ENCODE measurements around the gene SELENOK. TPM values are rescaled to one million over a fixed set of nuclear protein-coding genes. Genes with fewer than 3 reads are reported as not detected.

Gene SELENOK
- total RNA-seq, 4 donors from 2014 or later, result 39.8 to 54.3 (median 49.2) TPM

DNA sequence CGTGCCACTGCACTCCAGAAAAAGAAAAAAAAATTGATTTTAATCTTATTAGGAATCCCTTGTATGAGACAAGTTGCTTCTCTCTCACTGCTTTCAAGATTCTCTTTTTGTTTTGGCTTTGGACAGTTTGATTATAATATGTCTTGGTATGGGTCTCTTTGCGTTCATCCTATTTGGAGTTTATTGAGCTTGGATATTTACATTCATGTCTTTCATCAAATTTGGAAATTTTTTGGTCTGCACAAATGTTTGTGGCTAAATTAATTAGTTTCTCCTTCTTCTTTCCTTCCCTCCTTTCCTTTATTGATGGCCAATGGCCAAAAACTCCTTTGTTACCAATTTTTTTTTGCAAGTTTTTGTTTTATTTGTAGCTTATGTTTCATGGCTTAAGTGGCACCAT lies 28.1 kb upstream of the SELENOK start:
- Histone ChIP-seq H3K27me3 (no peaks in the 10 kb centered on the region), H3K4me1 (no peaks in the 10 kb centered on the region), H3K27ac (no peak overlapping the region), H3K36me3 (no peaks in the 10 kb centered on the region), H3K4me3 (no peak overlapping the region), H3K9me3 (peaks cover 0 to 20% (median 2%) of the 10 kb centered on the region in 4 donors)
- no peak for TF ChIP-seq EP300 (IDR thresholded peaks at IDR 0.05)
- no peak for DNase-seq (ENCODE audit: low spot score in 2 of 2)
- WGBS, 2 donors, result 91 to 94% methylated on average over 2 of the region's 2 CpGs

DNA sequence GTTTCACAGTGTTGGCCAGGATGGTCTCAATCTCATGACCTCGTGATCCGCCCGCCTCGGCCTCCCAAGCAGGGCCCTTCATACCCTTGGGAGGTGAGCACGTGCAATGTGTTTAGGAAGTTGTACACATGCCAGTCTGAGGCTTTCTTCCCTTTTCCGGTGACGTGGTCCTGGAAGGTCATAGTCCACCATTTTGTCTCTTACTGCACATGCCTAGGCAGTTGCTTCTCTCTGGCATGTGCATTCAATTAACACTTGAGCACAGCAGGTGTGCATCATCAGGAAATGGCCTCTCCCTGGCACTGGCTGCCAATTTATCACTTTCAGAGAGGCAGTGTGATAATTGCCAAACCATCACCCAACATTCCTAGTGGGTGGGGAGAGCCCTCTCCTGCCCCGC lies 21.7 kb upstream of the SELENOK start:
- H3K4me1 ChIP-seq, result no peaks in the 10 kb centered on the region
- H3K4me3 ChIP-seq, result no peak overlapping the region
- 76 to 82% methylated on average over 8 of the region's 8 CpGs for WGBS, 2 donors
- no peaks in the 10 kb centered on the region for H3K27me3 ChIP-seq
- no peaks in the 10 kb centered on the region for H3K36me3 ChIP-seq
- TF ChIP-seq POLR2A (IDR thresholded peaks at IDR 0.05), result no peak
- TF ChIP-seq EP300 (IDR thresholded peaks at IDR 0.05), result no peak
- TF ChIP-seq, protein P1, sequence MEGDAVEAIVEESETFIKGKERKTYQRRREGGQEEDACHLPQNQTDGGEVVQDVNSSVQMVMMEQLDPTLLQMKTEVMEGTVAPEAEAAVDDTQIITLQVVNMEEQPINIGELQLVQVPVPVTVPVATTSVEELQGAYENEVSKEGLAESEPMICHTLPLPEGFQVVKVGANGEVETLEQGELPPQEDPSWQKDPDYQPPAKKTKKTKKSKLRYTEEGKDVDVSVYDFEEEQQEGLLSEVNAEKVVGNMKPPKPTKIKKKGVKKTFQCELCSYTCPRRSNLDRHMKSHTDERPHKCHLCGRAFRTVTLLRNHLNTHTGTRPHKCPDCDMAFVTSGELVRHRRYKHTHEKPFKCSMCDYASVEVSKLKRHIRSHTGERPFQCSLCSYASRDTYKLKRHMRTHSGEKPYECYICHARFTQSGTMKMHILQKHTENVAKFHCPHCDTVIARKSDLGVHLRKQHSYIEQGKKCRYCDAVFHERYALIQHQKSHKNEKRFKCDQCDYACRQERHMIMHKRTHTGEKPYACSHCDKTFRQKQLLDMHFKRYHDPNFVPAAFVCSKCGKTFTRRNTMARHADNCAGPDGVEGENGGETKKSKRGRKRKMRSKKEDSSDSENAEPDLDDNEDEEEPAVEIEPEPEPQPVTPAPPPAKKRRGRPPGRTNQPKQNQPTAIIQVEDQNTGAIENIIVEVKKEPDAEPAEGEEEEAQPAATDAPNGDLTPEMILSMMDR (IDR thresholded peaks at IDR 0.05), result no peak
- H3K9me3 ChIP-seq, result peaks cover 0 to 18% (median 0%) of the 10 kb centered on the region in 4 donors
- no peak overlapping the region for H3K27ac ChIP-seq
- DNase-seq (ENCODE audit: low spot score in 2 of 2), result no peak

DNA sequence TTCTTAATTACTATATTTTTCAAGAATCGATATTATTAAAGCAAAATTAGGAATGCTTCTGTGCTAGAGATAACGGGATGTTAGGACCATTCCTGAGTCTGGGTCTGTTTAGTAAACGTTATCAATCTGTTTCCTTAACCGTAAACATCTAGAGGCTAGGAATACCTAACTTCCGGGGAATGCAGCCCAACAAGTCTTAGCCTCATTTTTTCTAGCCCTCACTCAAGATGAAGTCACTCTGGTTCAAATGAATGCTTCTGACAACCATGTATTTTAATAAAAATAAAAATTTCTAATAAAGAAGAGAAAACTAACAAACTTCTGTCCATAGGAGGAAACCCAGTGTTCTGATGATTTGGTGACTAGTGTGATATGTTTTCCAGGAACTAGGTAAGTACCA lies 11.1 kb upstream of the SELENOK start:
- H3K4me1 ChIP-seq, result no peaks in the 10 kb centered on the region
- WGBS, 2 donors, result 84 to 88% methylated on average over 5 of the region's 5 CpGs

DNA sequence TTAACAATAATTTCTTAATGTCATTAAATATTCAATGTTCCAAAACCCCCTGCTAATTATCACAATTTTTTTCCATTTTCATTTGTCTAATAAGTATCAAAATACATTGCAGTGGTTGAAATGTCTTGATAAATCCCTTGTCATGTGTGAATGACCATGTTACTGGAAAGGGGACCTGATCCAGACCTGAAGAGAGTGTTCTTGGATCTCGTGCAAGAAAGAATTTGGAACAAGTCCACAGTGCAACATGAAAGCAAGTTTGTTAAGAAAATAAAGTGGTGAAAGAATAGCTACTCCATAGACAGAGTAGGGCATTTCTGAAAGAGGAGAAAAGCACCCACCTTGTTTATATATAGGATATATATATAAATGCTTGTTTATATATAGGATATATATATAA lies 10.4 kb upstream of the SELENOK start:
- 26 to 31% methylated on average over 1 of the region's 1 CpG for WGBS, 2 donors
- peaks cover 0 to 11% (median 0%) of the 10 kb centered on the region in 4 donors for H3K9me3 ChIP-seq
- H3K27ac ChIP-seq, result no peak overlapping the region
- peaks cover 0 to 15% of the 10 kb centered on the region in 2 donors for H3K27me3 ChIP-seq
- no peaks in the 10 kb centered on the region for H3K36me3 ChIP-seq
- no peaks in the 10 kb centered on the region for H3K4me1 ChIP-seq
- no peak for DNase-seq (ENCODE audit: low spot score in 2 of 2)
- H3K4me3 ChIP-seq, result no peak overlapping the region
- TF ChIP-seq POLR2A (IDR thresholded peaks at IDR 0.05), result no peak

More for the DNA sequence above, 11.1 kb upstream of the SELENOK start:
- Histone ChIP-seq H3K36me3 (no peaks in the 10 kb centered on the region), H3K4me3 (no peak overlapping the region), H3K9me3 (peaks cover 0 to 11% (median 0%) of the 10 kb centered on the region in 4 donors), H3K27me3 (peaks cover 0 to 9% of the 10 kb centered on the region in 2 donors), H3K27ac (no peak overlapping the region)
- no peak for DNase-seq (ENCODE audit: low spot score in 2 of 2)
- TF ChIP-seq EP300 (IDR thresholded peaks at IDR 0.05) (no peak), POLR2A (IDR thresholded peaks at IDR 0.05) (no peak)
- TF ChIP-seq, protein P1 (IDR thresholded peaks at IDR 0.05), result no peak

DNA sequence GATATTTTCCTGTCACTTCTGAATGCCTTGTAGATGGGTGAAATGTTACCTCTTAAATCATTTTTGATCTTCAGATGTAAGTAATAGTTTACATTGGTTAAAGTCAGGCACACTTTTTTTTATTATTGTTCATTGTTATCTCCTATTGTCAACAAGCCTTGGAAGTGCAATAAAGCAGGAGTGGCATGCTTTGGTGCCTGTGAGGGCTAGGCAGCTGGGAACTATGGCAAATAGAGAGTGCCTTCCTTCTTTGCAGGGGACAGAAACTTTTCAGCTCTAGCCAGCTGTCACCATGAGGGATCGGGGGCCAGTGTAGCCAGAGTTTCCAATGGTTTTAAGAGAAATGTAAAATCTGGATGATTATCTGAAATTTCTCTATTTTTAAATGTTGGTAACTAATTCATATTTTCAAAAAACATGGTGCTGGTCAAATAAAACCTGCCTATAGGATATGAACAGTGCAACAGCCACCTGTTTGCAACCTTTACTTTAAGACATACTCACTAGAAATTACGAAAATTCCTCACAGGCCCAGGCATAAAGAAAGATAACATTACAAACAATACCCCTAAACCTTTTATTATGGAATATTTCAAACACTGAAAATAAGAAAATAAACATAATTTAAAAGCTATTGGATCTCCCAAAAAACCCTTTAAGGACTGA lies 9.1 kb upstream of the SELENOK start:
- TF ChIP-seq, protein P1 (IDR thresholded peaks at IDR 0.05), result no peak
- TF ChIP-seq POLR2A (IDR thresholded peaks at IDR 0.05) (no peak), EP300 (IDR thresholded peaks at IDR 0.05) (no peak)
- Histone ChIP-seq H3K27ac (no peak overlapping the region), H3K9me3 (peaks cover 0 to 3% (median 0%) of the 10 kb centered on the region in 4 donors), H3K4me3 (no peak overlapping the region), H3K27me3 (peaks cover 0 to 15% of the 10 kb centered on the region in 2 donors), H3K36me3 (no peaks in the 10 kb centered on the region), H3K4me1 (no peaks in the 10 kb centered on the region)
- DNase-seq (ENCODE audit: low spot score in 2 of 2), result no peak
- 69 to 79% methylated on average over 2 of the region's 2 CpGs for WGBS, 2 donors

DNA sequence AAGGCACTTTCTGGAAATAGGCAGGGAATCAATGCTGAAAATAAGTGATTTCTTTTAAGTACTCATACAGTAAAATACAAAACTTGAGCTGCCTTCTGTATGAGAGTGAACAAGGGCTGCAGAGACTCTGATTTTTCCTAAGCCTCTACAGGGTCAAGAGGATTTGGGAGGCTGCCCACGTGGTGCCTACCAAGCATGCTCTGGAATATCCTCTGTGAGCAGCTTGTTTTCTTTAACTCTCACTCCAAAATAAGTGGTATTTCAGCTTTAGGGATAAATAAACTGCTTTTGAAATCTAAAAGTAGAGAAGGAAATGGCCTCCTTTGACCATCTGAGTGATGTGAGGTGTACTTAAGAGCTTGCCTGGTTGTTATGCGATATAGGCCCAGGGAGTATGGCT lies 8.1 kb upstream of the SELENOK start:
- Histone ChIP-seq H3K36me3 (no peaks in the 10 kb centered on the region), H3K9me3 (no peaks in the 10 kb centered on the region), H3K4me1 (no peaks in the 10 kb centered on the region), H3K27me3 (peaks cover 0 to 15% of the 10 kb centered on the region in 2 donors), H3K27ac (no peak overlapping the region), H3K4me3 (no peak overlapping the region)
- TF ChIP-seq, protein P1 (IDR thresholded peaks at IDR 0.05), result no peak
- TF ChIP-seq POLR2A (IDR thresholded peaks at IDR 0.05), result no peak
- TF ChIP-seq EP300 (IDR thresholded peaks at IDR 0.05), result no peak
- no peak for DNase-seq (ENCODE audit: low spot score in 2 of 2)
- 56 to 62% methylated on average over 2 of the region's 2 CpGs for WGBS, 2 donors

All from tibial nerve (tissue), 4 donors.